ENCODE data around the gene SFN. TPM values are rescaled to one million over a fixed set of nuclear protein-coding genes. Genes with fewer than 3 reads are reported as not detected.
"Not testable (repeated sequence)": the region's sequence is repeated elsewhere in the genome, so short reads cannot be mapped to it uniquely, and the experiment has no call there.

SFN gene
- polyA plus RNA-seq (ENCODE audit: insufficient read length) = 0.10 TPM

DNA sequence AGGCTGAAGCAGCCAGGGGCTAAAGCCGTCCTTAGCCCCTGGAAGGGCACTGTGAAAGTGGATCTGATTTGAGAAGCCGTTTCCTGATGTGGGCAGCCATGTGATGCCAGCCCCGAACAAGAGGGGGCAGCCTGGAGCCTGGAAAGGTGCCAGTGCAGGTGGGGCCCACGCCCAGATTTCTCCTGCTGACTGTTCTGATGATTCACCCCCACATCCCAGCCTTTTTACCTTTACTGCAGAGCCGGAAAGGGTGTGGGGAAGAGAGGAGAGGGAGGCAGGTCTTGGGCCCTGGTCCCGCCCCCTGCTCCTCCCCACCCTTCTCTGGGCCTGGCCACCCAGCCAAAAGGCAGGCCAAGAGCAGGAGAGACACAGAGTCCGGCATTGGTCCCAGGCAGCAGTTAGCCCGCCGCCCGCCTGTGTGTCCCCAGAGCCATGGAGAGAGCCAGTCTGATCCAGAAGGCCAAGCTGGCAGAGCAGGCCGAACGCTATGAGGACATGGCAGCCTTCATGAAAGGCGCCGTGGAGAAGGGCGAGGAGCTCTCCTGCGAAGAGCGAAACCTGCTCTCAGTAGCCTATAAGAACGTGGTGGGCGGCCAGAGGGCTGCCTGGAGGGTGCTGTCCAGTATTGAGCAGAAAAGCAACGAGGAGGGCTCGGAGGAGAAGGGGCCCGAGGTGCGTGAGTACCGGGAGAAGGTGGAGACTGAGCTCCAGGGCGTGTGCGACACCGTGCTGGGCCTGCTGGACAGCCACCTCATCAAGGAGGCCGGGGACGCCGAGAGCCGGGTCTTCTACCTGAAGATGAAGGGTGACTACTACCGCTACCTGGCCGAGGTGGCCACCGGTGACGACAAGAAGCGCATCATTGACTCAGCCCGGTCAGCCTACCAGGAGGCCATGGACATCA is at the start of gene SFN:
Gene SFN, plus strand, starts transcription at position 369 of the 904 bp plus-strand sequence. Its CDS starts 64 bp downstream, at position 433.
- DNase-seq (ENCODE audit: low read depth) = no peak

DNA sequence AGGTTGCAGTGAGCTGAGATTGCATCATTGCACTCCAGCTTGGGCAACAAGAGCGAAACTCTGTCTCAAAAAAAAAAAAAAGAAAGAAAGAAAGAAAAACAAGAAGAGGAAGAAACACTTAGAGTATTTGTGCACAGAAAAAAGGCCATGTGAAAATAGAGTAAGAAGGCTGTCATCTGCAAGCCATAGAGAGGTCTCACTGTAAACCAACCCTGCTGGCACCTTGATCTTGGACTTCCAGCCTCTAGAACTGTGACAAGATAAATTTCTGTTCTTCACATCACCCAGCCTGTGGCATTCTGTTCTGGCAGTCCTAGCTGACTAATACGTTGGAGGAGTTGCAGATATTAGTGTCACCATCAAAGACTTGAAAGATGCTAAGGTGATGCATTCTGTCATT is 48.6 kb upstream of the SFN start:
- DNase-seq (ENCODE audit: low read depth) = no peak

DNA sequence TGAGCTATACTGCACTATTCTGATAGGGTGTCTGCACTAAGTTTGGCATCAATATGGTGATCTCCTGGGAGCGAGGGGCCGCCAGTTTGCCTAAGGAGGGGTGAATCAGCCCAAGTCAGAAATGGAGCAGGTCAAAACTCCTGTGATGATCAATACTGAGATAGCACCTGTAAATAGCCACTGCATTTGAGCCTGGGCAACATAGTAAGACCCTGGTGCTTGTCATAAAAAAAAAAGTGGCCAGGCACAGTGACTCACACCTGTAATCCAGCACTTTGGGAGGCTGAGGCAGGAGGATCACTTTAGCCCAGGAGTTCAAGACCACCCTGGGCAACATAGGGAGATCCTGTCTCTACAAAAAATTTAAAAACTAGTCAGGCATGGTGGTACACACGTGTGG is 48.1 kb upstream of the SFN start:
- DNase-seq (ENCODE audit: low read depth) = no peak

DNA sequence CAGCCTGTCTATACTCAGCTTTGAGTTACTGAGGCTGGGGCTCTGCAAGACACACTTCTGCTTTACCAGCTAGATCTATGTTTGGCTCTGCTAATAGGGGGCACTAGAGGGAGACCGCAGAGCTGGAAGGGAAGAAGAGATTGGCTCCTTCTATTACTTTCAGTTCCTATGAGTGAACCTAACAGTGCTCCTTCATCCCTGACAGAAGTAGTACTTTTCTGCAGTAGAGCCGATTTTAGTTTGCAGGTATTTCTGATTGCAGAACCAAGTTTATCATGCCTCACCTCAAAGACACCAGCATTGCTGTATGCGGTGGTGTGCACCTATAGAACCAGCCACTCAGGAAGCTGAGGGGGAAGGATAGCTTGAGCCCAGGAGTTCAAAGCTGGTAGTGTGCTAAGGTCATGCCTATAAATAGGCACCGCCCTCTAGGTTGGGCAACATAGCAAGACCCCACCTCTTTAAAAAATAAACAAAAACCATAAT is 42.1 kb upstream of the SFN start:
- no peak for DNase-seq (ENCODE audit: low read depth)

DNA sequence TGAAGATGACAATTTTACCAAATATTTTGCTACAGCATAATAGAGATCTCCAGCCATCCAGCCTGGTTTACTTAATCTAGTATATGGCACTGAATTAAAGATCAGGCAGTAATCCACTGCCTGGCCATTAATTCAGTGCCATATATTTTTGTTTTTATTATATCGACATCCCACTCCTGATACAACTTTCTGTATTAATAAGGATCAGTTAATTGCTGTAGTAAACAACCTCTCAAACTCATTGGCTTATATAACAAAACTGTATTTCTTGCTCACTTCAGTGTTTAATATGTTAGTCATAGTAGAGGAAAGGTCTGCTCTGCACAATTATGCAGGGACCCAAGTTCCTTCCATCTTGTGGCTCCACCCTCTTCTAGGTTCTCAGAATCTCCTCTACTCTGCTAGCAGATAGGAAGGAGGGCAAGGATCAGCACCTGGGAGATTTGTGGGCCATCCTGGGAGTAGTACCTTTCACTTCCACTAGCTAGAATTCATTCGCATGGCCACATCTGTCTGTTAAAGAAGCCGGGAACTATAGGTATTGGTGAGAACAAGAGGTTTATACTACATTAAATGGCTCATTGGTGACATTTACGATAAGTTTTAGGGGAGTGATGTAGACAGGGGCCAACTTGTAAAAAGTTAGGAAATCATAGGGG is 40.1 kb upstream of the SFN start:
- DNase-seq (ENCODE audit: low read depth) = no peak

DNA sequence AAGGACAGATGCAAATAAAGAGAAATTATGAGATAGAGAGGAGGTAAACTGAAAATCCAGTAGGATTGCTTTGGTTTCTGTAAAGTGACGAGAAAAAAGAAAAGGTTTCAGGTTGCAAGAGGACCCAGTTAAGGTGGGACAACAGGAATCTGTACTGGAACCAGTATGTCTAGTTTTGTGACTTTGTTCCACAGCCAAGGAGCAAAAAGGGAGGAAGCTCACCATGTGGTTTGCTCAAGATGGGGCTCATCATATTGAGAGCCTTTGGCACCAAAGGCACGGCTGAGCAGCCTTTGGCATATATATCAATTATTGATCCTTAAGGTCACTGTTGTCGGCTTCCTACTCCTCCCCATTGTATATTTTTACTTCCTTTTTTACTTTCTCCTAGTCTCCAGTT is 38.2 kb upstream of the SFN start:
- DNase-seq (ENCODE audit: low read depth) = no peak

DNA sequence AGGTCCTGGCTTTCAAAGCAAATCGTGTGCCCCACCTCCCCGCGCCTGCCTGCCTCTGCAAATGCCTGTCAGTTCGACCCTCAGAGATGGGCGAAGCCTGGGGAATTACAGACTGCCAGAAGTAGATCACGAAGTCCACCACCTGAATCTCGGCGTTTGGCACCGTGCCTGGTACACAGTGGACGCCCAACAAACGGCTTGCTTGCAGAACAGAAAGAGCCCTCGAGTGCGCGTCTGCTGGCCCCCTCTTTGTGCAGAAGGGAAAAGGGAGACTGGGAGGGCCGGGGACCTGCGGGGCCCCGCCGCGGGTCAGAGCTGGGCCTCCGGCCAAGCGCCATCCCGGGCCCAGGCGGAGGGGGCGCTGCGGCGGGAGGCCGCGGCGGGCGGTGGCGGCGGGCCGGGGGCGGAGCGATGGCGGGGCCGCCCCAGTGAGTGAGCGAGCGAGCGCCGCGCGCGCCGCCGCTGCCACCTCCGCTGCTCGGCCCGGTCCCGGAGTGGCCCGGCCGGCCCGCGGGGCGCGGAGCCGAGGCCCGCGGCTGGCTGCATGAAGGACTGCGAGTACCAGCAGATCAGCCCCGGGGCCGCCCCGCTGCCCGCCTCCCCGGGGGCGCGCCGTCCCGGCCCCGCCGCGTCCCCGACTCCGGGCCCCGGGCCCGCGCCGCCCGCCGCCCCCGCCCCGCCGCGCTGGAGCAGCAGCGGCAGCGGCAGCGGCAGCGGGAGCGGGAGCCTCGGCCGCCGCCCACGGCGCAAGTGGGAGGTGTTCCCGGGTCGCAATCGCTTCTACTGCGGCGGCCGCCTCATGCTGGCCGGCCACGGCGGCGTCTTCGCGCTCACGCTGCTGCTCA is 36.5 kb upstream of the SFN start, which contains the start of gene ZDHHC18:
Gene ZDHHC18, plus strand, starts transcription at position 428 of the 845 bp plus-strand sequence. Its CDS starts 117 bp downstream, at position 545.
- DNase-seq (ENCODE audit: low read depth) = no peak

DNA sequence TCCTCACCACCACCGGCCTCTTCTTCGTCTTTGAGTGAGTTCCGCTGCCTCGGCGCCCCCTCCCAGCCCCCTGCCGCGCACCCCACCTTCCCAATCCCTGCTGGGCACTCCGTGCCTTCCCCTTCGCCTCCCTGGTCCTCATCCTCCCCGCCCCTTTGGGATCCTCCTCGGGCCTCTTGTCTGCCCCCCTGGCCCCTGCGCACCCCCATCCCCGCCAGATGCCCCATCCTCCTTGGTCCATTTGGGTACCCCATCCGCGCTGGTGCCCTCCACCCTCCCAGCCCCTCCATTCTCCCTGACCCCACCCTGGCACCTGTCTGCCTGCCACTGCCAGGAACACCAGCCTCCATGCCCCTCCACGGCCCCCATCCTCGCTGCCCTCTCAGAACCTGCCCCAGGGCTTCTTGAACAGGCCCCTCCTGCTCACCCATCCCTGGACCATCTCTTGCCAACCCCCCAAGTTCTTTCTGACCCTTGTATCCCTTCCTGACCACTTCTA is 35.8 kb upstream of the SFN start:
- no peak for DNase-seq (ENCODE audit: low read depth)

DNA sequence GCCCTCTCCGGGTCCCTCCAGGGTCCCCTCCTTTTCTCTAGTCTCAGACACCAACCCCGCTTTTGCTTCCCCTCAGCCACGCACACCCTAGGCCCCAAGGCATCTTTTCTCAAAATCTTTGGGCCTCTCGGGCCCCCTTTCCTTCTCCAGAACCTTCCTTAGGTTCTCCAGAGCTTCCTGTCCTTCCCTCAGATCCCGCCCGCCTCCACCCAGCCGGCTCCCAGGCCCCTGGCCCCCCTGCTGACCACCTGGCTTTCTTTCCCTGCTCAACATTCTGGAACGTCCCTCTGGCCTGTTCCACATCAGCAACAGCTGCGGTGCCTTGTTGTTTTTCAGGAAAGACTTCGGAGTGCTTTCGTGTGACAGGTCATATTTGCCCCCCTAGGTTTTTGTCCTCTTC is 35.3 kb upstream of the SFN start:
- DNase-seq (ENCODE audit: low read depth) = no peak

DNA sequence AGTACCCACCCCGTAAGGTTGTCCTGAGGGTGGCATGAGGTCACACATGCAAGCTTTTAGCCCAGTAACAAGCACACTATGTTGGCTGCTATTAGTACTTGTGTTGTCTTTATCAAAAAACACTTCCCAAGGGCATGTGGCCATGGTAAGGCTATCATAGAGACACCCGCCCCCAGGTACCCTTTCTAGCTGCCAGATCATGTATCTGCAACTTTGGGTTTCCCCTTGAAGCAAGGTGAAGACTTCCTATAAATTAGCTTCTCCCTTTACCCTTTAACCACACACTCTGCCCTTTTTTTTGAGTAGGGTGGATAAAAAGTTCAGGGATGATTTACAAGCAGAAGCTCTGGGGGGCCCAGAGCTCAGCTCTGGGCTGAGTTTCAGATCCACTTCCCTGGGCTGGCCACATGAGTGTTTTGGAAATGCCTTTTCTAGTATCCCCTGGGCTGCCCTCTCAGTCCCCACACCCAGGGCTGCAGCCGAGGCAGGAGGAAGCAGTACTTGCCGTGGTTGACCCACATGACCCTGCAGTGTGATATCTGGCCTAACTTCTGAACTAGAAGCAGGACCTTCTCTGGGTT is 34.4 kb upstream of the SFN start:
- DNase-seq (ENCODE audit: low read depth) = no peak

DNA sequence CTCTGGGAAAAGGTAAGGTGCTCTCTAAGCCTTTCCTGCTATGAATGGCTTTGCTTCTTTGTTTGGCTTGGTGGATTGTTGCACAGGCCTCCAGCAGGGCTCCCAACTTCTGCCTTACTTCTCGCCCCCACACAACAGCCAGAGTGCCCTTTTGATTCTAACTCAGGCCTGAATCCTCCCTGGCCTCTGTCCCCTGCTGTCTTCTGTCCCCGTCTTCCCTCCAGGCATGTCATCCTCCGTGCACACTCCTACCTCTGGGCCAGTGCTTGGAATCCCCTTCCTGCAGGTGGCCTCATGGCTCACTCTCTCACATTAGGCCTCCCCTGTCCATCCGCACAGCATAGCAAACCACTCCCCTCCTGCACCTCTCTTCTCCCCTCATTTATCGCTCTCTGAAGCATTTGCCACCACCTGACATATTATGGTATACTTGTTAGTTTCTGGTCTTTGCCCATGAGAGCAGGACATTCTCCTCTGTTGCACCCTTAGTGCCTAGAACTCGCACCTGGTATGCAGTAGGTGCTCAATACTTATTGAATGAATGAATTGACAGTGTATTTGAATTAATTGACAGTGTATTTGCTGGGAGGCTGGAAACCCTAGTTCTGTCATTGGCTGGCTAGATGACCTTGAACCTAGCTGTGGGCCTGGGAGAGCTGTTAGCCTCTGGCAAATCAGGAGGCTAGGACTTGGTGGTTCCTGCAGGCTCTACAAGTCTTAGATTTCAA is 33.6 kb upstream of the SFN start:
- no peak for DNase-seq (ENCODE audit: low read depth)

DNA sequence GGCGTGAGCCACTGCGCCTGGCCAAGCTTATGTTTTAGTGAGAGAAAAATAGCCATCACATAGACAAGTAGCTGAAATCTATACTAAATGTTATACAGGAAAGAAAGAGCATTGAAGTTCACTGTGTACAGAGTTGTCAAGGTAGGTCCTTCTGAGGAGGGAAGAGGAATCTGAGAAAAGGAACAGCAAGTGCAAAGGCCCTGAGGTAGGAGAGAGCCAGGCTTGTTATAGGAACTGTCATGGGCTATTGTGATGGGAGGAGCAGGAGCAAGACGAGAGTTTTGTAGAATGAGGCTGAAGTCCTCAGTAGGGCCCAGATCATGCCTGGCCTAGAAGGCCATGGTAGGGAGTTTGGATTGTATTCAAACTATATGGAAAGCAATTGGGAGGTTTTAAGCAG is 31.9 kb upstream of the SFN start:
- DNase-seq (ENCODE audit: low read depth) = no peak

DNA sequence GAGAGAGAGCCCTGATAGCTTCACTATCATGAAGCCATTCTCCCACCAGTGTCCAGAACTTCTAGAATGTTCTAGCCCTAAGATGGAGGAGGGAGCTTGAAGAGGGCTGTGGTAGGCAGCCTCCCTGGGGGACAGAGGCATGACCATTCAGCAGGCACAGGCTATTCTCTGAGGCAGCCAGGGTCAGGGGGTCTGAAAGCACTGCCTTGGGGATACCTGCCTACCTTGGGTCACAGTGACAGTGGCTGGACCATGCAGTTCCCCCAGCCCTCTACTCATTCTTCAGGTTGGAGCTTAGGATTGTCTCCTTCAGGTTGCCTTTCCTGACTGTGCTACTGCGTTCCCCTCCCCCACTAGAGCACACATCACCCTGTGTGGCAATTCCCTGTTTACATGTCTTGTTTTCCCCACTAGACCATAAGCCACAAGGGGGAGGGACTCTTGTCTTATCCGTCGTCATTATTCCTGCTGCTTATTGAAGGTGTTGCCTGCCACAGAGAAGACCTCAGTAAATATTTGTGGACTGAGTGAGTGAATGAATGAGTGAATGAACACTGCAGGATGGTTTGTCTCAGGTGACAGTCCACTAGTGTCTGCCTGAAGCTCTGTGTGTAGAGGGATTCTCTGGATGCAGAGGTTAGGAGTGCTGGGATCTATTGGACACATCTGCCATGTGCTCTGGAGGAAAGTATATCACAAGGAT is 31.3 kb upstream of the SFN start:
- no peak for DNase-seq (ENCODE audit: low read depth)

DNA sequence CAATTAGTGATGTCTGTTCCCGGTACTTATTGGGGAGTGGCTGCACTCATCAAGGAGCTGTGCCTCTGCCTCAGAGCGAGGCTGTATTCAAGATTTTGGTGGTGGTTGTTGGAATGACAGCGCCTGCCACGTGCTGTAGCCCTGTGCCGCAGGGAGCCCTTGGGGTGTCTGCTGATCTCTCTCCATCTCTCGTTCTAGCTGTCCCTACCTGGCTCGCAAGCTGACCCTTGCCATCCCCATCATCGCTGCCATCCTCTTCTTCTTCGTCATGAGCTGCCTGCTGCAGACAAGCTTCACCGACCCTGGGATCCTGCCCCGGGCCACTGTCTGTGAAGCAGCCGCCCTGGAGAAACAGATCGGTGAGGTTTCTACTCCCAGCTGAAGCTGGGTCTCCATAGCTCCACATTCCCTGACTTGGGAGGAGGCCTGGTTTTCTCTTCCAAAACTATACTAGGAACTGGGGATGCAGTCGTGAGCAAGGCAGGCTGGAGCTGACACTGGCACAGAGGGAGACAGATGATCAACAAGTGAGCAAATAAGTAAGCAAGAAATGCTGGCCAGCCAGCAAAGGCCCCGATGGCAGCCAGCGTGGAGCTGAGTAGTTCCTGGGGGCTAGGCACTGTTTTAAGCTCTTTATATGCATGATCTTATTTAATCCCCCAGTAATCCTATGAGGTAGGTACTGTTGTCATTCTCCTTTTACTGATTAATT is 30.5 kb upstream of the SFN start:
- DNase-seq (ENCODE audit: low read depth) = no peak

DNA sequence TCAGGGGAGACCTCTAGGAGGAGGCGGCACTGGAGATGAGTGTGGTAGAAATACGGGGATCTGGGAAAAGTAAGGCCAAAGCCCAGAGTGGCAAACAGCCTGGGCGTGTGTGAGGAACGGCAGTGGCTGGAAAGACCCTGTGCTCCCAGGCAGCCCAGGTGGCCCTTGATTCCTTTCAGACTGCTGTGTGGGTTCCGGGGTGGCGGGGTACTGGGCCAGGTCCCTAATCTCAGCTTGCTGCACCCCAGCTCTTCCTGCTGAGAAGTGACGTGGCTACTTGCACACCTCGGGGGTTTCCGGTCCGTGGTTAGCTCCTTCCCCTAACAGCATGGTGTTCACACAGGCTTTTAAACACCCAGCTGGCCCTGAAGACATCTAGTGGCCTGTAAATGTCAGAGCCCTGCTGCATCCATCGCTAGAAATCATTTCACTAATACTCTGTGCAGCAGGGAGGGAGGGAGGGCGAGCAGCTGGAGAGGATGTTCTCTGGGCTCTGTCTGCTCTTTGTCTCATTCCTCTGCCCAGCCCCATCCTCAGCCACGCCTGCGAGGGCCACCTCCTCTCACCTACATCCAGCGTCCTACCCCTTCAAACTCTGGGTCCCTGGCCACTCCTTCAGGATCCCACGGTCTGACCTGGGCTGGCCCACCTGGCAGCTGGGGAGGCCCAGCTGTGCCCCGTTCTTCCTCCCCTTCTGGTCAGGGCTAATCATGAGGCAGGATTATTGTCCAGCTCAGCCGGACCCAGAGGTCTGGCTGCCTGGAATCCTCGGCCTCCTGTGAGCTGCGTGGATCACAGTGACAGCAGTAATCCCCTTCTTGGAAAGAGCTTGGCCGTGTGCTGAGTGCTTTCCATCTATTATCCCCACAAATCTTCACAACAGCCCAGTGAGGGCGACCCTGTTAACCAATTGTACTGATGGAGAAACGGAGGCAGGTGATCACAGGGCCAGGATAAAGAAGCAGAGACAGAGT is 29.2 kb upstream of the SFN start:
- no peak for DNase-seq (ENCODE audit: low read depth)

DNA sequence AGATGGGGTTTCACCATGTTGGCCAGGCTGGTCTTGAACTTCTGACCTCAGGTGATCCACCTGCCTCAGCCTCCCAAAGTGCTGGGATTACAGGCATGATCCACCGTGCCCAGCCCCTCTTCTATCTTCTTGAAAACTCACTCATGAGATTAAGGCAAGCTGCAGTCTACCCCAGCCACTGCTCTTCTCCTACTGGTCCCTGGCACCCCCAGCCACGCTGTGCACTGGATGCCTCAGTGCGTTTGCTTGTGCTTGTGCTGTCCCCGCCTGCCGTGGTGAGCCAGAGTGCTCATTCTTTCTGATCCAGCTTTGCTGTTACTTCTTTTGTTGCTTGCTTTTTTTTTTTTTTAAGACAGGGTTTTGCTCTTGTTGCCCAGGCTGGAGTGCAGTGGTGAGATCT is 25.3 kb upstream of the SFN start:
- DNase-seq (ENCODE audit: low read depth) = not testable (repeated sequence)

DNA sequence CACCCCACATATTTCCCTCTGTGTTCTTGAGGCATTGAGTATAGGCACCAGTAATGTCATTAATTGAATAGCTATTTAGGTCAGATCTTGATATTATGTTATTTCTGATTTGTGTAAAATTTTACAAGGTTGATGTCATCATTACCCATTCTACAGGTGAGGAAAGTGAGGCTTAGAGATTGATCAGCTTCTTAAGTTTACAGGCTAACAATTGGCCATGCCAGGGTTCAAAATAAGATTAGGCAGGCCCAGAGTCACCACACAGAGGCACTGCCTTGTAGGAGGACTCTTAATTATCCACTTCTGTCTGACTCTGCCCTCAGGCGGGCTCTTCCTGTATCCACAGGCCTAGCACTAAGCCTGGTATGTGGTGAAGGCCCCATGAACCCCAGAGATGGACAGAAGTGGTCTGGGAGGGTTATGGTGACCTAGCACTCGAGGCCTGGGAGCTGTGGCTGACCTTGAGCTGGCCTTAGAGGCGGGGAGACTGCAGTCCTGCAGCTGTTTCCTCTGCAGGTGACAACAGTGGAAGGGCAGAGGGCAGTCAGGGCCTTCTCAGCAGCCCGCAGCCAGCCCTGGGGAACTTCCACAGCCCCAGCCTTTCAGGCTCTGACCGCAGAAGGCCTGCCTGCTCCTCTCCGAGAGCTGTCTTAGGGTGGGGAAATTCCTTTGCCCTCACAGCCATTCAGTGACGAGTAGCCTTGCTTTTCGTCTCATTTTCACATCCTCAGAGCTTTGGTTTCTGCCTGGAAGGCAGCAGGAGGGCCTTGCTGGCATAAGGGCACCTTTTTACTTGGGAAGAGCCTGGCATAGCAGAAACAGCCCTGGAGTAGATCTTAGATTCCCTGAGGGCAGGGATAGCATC is 24.2 kb upstream of the SFN start:
- DNase-seq (ENCODE audit: low read depth) = no peak
